Stimulated activated CD4-positive, alpha-beta T cell treated with anti-CD3 and anti-CD28 coated beads, Interleukin-4, amount 100 ng/mL, for 1 hour (primary cell): ENCODE data around the gene SRC.

Experiments used
- DNase-seq: peaks from one replicate; pipeline ENCODE4 v3.0.0-alpha.2; 2020

The SRC gene

DNA sequence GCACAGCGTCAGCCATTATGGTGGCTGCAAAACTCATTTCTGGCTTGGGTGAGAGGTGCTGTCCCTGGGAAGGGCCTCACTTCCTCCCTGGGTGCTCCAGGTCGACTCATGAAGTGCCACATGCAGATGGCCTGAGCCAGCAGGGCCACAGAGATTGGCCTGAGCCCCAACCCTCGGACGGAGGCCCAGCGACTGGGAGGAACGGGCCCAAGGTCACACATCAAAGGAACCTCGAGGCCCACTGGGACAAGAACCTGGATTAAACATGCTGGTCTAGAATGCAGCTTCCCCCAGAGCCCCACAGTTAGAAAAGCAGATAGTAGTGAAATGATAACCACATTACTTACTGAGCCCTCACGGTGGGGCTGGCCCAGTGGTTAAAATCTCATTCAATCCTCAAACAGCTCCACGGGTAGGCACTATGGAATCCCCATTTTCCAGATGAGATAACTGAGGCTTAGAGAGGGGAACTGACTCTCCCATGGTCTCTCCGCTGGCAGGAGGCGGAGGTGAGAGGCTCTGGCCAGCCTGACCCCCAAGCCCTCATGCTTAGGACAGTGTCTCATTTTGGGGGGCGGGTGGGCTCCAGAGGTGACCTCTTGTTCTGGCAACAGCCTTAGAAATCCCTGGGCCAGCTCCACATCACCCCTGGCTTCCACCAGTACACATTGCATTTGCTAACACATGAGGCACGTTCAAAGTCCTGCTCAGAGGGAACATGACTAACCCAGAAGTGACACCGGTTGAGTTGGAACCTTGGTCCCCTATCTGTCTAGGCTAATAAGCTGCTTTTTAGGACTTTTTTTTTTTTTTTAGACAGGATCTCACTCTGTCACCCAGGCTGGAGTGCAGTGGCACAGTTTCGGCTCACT is 53.0 kb downstream of the SRC start:
- no peak for DNase-seq

DNA sequence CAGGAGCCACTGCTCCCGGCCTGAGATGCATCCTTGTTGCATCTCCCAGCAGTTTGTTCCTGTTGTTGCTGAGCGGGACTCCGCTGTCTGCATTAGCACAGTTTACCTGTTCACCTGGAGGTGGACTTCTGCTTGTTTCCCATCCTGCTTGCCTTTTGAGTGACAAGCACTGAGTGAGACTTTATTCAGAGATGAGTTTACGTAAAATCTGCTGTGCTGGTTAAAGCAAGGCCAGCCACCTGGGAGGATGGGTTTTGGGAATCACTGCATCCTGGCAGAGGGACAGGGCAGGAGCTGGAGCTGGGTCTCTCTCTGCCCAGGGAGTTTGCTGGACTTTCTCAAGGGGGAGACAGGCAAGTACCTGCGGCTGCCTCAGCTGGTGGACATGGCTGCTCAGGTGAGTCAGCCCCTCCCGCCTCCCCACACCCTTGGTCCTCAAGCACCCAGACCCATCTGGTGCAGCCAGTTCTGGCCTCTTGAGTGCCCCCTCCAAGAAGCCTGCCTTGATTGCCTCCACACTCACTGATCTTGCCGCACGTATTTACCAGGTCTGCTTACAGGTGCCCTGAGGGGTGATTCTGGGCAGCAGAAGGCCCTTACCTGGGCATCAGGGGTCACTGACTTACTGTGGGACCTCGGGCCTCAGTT is 55.5 kb downstream of the SRC start:
- no peak for DNase-seq

DNA sequence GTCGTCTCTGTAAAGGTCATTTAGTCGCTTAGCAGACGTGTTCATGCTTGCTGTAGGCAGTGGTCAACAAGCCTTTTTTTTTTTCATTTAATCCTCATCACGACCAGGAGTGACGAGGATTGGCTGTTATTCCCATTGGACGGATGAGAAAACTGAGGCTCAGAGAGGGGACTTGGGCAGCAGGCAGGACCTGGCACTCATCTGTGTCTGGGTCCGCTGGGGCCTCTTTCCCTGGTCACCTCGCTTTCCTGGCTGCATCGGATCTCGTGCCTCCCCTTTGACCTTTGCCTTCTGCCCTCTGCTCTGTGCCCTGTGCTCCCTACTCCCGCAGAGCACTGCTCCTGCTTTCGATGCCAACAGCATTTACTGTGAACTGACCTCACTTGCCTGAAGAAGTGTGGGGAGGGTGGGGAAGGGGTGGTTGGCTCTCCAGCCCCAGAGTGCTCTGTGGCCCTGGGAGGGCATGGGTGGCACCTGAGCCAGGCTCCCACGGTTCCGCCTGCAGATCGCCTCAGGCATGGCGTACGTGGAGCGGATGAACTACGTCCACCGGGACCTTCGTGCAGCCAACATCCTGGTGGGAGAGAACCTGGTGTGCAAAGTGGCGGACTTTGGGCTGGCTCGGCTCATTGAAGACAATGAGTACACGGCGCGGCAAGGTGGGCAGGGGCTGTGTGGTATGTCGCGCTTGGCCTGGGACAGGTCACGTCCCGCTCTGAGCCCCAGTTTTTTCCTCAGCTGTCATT is 56.2 kb downstream of the SRC start:
- no peak for DNase-seq

DNA sequence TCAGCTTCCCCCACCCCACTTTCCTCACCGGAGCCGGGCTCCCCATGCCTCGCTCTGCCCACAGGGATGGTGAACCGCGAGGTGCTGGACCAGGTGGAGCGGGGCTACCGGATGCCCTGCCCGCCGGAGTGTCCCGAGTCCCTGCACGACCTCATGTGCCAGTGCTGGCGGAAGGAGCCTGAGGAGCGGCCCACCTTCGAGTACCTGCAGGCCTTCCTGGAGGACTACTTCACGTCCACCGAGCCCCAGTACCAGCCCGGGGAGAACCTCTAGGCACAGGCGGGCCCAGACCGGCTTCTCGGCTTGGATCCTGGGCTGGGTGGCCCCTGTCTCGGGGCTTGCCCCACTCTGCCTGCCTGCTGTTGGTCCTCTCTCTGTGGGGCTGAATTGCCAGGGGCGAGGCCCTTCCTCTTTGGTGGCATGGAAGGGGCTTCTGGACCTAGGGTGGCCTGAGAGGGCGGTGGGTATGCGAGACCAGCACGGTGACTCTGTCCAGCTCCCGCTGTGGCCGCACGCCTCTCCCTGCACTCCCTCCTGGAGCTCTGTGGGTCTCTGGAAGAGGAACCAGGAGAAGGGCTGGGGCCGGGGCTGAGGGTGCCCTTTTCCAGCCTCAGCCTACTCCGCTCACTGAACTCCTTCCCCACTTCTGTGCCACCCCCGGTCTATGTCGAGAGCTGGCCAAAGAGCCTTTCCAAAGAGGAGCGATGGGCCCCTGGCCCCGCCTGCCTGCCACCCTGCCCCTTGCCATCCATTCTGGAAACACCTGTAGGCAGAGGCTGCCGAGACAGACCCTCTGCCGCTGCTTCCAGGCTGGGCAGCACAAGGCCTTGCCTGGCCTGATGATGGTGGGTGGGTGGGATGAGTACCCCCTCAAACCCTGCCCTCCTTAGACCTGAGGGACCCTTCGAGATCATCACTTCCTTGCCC is 57.4 kb downstream of the SRC start:
- no peak for DNase-seq

DNA sequence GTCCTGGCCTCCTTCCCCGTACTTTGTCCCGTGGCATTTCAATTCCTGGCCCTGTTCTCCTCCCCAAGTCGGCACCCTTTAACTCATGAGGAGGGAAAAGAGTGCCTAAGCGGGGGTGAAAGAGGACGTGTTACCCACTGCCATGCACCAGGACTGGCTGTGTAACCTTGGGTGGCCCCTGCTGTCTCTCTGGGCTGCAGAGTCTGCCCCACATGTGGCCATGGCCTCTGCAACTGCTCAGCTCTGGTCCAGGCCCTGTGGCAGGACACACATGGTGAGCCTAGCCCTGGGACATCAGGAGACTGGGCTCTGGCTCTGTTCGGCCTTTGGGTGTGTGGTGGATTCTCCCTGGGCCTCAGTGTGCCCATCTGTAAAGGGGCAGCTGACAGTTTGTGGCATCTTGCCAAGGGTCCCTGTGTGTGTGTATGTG is 58.5 kb downstream of the SRC start:
- no peak for DNase-seq

DNA sequence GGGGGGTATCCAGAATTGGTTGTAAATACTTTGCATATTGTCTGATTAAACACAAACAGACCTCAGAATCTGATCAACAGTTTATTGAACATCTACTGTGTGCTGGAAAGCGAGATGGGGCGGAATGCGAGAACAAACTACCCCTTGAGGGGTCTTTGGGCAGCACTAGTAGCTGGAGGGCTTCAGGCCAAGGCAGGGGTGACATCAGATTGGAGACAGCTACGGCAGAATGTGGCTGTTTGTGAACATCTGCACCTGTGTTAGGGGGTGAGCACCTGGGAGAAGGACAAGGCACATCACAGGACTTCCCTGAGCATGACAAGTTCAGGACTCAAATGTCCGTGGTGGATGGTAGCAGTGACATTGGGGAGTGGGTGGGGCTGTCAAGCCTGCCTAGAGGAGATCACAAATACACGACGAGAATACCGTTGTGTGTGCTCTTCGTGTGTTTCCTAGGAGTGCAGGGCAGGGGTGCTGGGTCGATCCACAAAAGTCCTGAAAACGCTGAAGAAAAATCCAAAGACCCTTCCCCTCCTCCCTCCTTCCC is 59.5 kb downstream of the SRC start:
- no peak for DNase-seq

DNA sequence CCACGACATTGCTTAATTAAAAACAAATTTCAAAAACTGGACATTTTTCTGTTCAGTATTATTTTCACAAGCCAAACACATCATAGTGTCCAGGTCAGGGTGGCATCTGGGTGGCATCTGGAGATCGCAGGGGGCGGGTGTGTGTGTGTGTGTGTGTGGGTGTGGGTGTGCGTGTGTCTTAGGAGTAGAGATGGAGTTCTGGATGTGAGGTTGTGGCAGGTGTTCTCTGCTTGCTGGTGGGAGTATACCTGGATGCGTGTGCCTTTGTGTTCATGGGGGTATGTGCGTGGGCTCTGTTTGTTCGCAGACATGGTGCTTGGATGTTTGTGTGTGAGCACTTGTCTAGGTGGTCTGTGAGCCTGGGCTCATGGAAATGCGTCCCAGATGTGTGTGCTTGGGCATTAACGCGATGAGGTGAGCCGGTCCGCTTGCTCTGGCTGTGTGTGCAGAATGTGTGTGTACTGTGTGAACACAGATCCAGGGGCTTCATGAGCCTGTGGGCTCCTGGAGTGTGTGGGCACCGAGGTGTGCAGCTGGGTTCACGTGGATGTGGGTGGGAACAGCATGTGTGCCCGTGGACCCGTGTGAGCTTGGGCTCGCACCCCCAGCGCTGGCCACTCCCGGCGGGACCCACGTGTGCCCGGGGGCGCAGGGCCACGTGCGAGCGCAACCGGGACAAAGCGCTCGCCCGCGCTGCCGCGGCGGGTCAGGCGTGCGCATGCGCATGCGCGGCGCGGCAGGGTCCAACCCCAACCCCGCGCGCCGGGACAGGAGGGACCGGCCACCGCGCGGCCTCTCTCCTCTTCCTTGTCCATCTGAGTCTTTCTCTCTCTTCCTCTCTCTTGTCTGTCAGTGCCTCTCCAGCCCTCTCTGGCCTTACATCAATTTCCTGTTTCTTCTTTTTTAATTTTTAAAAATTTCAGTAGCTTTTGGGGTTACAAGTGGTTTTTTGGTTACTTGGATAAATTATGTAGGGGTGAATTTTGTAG is 60.4 kb downstream of the SRC start:
- peak; percentile 51 for DNase-seq

DNA sequence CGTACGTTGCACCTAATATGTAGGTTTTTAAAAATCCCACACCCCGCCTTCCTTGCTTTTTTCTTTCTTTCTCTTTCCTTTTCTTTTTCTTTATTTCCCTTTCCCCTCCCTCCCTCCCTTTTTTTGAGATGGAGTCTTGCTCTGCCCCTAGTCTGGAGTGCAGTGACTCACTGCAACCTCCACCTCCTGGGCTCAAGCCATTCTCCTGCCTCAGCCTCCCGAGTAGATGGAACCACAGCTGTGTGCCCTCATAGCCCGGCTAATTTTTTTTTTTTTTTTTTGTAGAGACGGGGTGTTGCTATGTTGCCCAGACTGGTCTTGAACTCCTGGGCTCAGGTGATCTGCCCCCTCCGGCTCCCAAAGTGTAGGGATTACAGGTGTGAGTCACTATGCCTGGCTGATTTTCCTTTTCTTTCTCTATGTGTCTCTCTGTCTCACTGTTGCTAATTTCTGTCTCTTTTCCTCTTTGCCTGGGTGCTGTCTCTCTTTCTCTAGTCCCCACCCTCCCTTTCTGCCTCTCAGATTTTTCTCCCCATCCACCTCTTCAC is 61.2 kb downstream of the SRC start:
- DNase-seq = no peak

DNA sequence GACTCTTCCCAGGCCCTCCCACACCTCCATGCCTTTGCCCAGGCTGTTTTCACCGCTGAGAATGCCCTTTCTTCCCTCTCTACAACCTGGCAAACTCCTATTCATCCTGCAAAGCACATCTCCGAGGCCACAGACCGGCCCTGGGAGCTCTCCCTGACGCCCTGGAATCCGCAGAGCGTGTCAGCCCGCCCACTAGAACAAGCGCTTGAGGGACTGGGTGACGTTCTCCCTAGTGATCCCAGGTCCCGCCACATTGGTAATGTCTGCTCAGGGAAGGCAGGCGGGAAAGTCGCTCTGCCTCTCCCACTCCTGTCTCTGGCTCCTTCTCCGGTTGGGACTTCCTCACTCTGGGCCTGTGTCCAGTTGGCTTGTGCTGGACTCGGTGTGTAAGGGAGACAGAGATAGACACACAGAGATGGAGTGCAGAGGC is 61.6 kb downstream of the SRC start:
- no peak for DNase-seq

DNA sequence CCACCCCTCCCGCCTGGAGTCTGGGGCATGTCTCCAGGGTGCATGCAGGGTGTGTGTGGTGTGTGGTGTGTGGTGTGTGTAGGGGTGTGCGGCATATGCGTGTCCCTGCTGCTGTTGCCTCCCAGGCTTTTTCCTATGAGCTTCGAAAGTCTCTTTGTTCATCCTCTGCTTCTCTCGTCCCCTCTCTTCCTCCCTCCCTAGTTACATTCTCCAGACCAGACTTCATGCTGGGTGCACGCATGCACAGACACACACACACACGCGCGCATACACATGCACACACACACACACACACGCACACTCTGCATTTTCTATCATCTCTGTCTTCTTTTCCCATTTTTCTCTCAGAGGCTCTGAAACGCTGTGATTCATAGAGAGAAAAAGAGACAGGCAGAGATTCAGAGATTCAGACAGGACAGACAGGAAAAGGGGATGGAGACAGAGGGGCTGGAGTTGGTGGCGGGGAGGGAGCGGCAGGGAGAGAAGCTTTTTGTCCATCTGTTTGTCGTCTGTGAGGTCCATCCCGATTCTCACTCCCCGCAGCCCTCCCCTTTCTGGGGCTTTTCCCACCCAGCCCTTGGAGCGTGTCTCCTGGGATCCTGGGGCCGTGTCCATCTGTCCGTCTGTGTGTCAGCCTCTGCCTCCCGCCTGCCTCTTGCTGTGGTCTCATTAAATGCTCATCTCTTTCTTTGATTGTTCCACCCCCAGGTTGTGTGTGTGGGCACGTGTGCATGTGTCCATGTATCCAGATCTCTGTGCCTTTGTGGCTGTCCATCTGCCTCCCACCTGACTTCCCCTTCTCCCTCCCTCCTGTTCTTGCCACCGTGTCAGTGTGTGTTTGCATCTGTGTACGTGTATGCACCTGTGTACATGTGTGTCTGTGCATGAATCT is 62.6 kb downstream of the SRC start:
- no peak for DNase-seq

DNA sequence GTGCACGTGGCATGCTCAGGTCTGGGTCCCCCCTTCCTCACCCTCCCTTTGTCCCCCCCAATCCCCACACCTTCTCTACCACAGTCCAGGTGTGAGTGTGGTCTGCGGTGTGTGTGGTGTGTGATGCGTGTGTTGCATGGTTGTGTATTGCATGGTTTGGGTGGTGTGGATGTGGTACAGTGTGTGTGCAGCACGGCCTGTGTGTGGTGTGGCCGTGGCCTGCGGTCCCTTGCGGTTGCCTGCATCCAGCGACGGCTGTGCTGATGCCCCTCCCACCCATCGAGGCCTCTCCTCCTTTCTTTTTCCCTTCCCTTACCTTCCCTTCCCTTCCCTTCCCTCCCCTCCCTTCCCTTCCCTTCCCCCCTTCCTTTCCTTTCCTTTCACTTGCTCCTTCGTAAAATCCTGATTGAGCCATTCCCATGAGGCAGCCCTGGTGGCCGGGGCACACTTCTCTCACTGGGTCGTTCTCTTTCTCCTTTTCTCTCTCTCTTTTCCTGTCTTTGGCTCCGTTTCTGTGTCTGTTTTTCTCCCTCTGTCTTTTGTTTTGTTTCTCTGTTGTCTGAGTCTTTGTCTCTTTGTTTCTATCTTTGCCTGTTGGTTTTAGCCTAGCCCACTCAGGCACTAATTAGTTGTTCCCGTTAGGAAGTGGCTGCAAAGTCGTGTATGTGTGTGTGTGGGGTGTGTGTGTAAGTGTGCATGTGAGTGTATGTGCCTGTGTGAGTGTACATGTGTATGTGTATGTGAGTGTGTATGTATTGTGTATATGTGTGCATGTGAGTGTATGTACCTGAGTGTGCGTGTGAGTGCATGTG is 65.7 kb downstream of the SRC start:
- DNase-seq = no peak

DNA sequence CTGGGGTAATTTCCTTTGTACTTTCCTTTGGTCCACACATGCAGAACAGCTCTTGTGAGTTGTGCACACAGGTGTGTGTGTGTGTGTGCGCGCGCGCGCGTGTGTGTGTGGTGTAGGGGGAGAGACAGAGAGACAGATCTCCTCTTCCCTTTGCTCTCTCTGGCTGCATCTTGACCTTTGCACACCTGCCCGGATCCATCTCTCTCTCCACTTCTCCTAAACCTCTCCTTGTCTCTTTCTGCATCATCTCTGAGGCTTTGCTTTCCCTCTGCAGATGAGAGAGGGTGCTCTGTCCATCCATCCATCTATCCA is 67.0 kb downstream of the SRC start:
- no peak for DNase-seq

DNA sequence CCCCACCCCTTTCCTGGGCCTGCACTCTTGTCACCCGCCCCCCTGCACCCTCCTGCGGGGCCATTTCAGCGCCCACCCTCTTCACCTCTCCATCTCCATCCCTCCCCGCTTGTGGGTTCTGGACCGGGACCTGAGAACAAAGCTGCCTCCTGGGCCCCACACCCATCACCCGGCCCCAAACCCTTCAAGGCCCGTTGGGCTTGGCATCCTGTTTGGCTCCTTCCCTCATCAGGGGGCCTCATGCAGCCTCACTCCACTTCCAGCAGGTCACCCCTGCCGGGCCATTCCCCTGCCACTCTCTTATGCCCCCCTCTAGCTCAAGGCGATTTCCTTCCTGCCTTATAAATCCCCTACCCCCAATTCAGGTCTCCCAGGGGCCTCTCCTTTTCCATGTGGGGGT is 67.4 kb downstream of the SRC start:
- no peak for DNase-seq

DNA sequence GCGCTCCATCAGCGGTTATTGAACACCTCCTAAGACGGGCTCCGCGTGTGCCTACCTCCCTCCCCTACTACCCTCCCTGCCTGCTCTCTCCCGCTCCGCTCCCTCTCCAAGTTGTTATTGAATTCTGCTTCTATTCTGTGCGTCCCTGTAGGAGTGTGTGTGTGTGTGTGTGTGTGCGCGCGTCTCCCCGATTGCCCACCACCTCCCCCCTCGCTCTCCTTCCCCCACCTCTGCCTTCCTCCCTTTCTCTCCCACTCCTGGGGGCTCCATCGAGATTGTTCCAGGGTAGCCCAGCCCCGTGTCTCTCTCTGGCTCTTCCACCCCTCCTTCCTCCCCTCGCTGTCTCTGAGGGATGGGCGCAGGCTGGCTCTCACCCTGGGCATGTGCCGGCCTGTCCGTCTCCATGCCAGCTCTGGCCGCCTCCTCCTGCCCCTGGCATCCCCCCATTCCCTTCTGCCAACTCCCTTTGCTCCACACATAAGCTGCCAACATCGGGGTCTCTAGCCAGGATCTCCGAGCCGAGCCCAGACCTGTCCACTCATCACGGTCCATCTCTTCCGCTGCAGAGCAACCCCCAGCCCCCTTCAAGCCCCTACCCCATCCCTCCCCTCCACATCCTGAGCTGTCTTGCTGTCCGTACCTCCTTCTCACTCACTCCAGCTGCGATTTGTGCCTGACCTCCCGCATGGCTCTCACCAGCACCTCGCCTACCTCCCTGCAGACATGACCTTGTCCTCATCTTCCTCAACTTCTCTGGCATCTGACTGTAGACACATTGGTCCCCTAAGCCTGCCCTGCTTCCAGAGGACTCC is 68.5 kb downstream of the SRC start:
- DNase-seq = no peak

DNA sequence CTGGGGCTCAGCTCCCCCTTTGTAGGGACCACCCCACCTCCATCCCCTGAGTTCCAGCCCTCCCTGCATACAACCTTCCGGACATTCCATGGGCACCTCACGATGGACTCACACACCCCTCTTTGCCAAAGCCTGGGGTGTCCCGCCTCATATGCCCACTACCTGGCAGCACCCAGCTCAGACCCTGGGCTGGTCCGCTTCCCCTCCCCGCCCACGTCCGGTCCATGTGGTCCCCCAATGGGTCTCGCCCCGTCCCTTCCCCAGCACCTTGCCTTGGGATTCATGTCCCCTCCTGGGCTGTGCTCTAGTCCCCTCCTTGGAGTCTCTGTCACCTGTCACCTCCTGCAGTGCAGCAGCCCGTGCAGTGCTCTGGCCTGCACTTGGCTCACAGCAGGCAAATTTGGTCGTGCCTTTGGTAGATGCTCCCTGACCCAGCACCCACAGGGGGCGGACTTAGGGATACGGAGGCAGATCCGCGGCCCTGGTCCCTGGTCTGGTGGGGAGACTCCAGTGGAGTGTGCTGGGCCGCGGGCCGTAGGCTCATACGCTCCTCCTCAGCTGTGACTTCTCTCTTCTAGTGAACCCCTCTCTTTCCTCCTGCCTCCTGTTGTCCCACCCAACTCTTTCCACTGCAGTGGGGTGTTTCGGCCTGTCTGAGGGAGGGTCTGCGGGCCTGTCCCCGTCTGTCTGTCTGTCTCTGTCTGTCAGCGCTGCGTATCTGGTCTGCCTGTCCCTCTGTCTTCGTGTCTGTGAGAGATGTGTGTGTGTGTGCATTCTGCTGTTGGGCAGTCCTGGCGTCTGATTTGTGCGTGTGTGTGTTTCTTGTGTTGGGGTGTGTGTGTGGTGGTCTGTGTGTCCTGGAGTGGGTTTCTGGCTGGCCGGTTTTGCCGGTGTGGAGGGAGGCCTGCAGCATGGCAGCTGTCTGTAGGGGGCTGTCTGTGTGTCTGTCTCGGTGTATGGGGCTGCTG is 69.5 kb downstream of the SRC start:
- no peak for DNase-seq

DNA sequence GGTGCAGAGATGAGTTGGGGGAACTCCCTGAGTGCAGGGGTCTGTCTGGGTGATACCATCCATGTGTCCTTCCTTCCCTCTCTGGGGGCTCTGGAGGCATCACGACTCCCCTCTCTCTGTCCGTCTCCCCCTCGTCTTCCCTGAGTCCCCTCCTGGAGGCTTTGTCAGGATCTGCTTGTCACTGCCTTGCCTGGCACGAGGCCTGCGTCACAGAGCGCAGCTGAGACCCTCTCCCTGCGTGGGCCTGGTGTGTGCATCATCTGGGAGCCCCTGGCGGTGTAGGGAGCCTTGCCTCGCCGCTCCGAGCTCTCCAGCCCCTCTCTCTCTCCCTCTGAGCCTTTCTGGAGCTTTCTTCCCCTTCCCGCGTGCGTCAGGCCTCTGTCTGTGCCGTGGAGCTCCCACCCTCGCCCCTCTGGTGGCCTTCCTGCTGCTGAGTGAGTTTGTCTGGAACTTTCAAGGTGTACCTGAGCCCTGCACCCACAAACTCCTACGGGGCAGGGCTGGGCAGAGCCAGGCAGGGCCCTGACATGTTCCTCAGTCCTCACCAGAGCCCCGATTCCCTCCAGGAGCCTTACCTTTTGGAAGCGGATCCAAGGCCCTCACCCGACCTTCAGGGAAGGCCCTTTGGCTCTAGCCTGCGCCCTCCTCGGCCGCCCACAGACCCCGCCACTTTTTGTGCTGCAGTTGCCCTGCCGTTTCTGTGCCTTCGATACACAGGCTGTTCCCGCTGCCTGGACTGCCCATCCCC is 70.3 kb downstream of the SRC start:
- no peak for DNase-seq
